Measurements from ENCODE around the gene BHLHA15.

- no peak for TF ChIP-seq CTCF (IDR thresholded peaks at IDR 0.05; ENCODE audit: insufficient read depth, low read length, poor library complexity, severe bottlenecking)
- TF ChIP-seq EZH2phosphoT487 (conservative IDR thresholded peaks at IDR 0.05; ENCODE audit: low read length): no peak
Measured at GRCh38 chr7:98229441-98229840, 18.2 kb downstream of the BHLHA15 start.
